HG02885 (cell line): ENCODE results near the gene ADCY5.

Source experiments
- ATAC-seq: cut with Tn5 transposase; IDR thresholded peaks from one replicate; pipeline ENCODE4 v1.9.1; 2021; ENCODE audit warnings: mild to moderate bottlenecking; ENCODE audit not compliant: unreplicated experiment, poor library complexity

Gene ADCY5

GRCh38 chr3:123373474-123373987 is 75.4 kb downstream of the ADCY5 start:
- ATAC-seq: no peak

GRCh38 chr3:123372686-123373473 is 76.0 kb downstream of the ADCY5 start:
- no peak for ATAC-seq

- no peak for ATAC-seq
Measured at GRCh38 chr3:123371859-123372685, 76.8 kb downstream of the ADCY5 start.

- no peak for ATAC-seq
Measured at GRCh38 chr3:123371426-123371825, 77.5 kb downstream of the ADCY5 start.

- no peak for ATAC-seq
Measured at GRCh38 chr3:123370819-123371218, 78.1 kb downstream of the ADCY5 start.

- no peak for ATAC-seq
Measured at GRCh38 chr3:123369085-123369484, 79.8 kb downstream of the ADCY5 start.

GRCh38 chr3:123367467-123368154 is 81.3 kb downstream of the ADCY5 start:
- no peak for ATAC-seq

- no peak for ATAC-seq
Measured at GRCh38 chr3:123365450-123366143, 83.3 kb downstream of the ADCY5 start.

- no peak for ATAC-seq
Measured at GRCh38 chr3:123361071-123361470, 87.8 kb downstream of the ADCY5 start.

- ATAC-seq: no peak
Measured at GRCh38 chr3:123357275-123357674, 91.6 kb downstream of the ADCY5 start.

- ATAC-seq: no peak
Measured at GRCh38 chr3:123353850-123354233, 95.0 kb downstream of the ADCY5 start.

- ATAC-seq: no peak
Measured at GRCh38 chr3:123353227-123353849, 95.6 kb downstream of the ADCY5 start.

- no peak for ATAC-seq
Measured at GRCh38 chr3:123352134-123352554, 96.7 kb downstream of the ADCY5 start.

- no peak for ATAC-seq
Measured at GRCh38 chr3:123351501-123351900, 97.4 kb downstream of the ADCY5 start.

- no peak for ATAC-seq
Measured at GRCh38 chr3:123350971-123351370, 97.9 kb downstream of the ADCY5 start.

- no peak for ATAC-seq
Measured at GRCh38 chr3:123349566-123350435, 99.1 kb downstream of the ADCY5 start.

GRCh38 chr3:123349201-123349535 is 99.7 kb downstream of the ADCY5 start:
- ATAC-seq: no peak

- no peak for ATAC-seq
Measured at GRCh38 chr3:123348471-123349200, 100.3 kb downstream of the ADCY5 start.
